OCI-LY3 (cell line): ENCODE measurements around the gene PBX3.
"Not testable (repeated sequence)": the region's sequence is repeated elsewhere in the genome, so short reads cannot be mapped to it uniquely, and the experiment has no call there.

Experiments
- H2AFZ ChIP-seq: fragments of 200-600, 300-600 bp; shearing (Covaris generic); 2 replicates; pipeline ENCODE4 v1.6.0; 2014; ENCODE audit warnings: antibody characterized with exemption, low read depth, low read length
- H3K27ac ChIP-seq: fragments of 200-600, 300-600 bp; sonication (generic); 2 replicates; pipeline ENCODE4 v1.5.1; 2014; ENCODE audit warnings: mild to moderate bottlenecking, low read length, moderate library complexity, mixed read lengths
- H3K27me3 ChIP-seq: fragments of 200-600, 300-600 bp; sonication (generic); 2 replicates; pipeline ENCODE4 v1.6.1; 2014; ENCODE audit warnings: low read depth, low read length, mixed read lengths
- H3K36me3 ChIP-seq: fragments of 200-600, 300-600 bp; sonication (generic); replicated peaks from 2 replicates; pipeline ENCODE3; 2014; ENCODE audit warnings: low read depth, low read length, mixed read lengths
- H3K4me1 ChIP-seq: fragments of 300-600, 200-600 bp; sonication (generic); 2 replicates; pipeline ENCODE4 v1.6.1; 2014; ENCODE audit warnings: low read length, mixed read lengths
- H3K4me2 ChIP-seq: fragments of 200-600, 300-600 bp; sonication (generic); 2 replicates; pipeline ENCODE4 v1.6.1; 2014; ENCODE audit warnings: low read length, mixed read lengths
- H3K4me3 ChIP-seq: fragments of 300-600, 200-600 bp; sonication (generic); 2 replicates; pipeline ENCODE4 v1.5.1; 2014; ENCODE audit warnings: antibody characterized with exemption, mild to moderate bottlenecking, low read length, moderate library complexity
- H3K79me2 ChIP-seq: fragments of 300-600, 200-600 bp; shearing (Covaris generic); 2 replicates; pipeline ENCODE4 v1.6.1; 2014; ENCODE audit warnings: mild to moderate bottlenecking, low read length, mixed read lengths
- H3K9ac ChIP-seq: fragments of 300-600, 200-600 bp; shearing (Covaris generic); 2 replicates; pipeline ENCODE4 v1.6.0; 2014; ENCODE audit warnings: mild to moderate bottlenecking, low read length, moderate library complexity
- H3K9me3 ChIP-seq: fragments of 200-600, 300-600 bp; shearing (Covaris generic); 2 replicates; pipeline ENCODE4 v1.6.1; 2014; ENCODE audit warnings: low read length, mixed read lengths; ENCODE audit not compliant: insufficient read depth
- H4K20me1 ChIP-seq: fragments of 200-600, 300-600 bp; sonication (generic); 2 replicates; pipeline ENCODE4 v1.6.1; 2016; ENCODE audit warnings: low read length, mixed read lengths; ENCODE audit not compliant: insufficient read depth
- CTCF ChIP-seq: fragments of 200-600, 300-600 bp; sonication (generic); IDR thresholded peaks from 2 replicates; pipeline ENCODE4 v1.5.1; 2014; ENCODE audit warnings: antibody characterized with exemption, low read length, low read depth
- EZH2phosphoT487 ChIP-seq: fragments of 200-600 bp; shearing (Covaris generic); IDR thresholded peaks from 2 replicates; pipeline ENCODE4 v1.6.1; 2018; ENCODE audit warnings: antibody characterized with exemption, mixed run types, low read depth

The PBX3 gene

GRCh38 chr9:125821078-125821477, 73.9 kb downstream of the PBX3 start:
- Histone ChIP-seq H2AFZ (no peak overlapping the region), H3K4me2 (peak overlapping the region; percentile 62), H3K79me2 (no peaks in the 10 kb centered on the region), H3K27me3 (no peaks in the 10 kb centered on the region), H4K20me1 (no peaks in the 10 kb centered on the region), H3K27ac (no peak overlapping the region), H3K36me3 (no peaks in the 10 kb centered on the region), H3K9ac (no peak overlapping the region), H3K4me3 (peak overlapping the region; percentile 16), H3K4me1 (peaks cover 25% of the 10 kb centered on the region), H3K9me3 (no peaks in the 10 kb centered on the region)
- TF ChIP-seq EZH2phosphoT487 (no peak), CTCF (no peak)

- no peaks in the 10 kb centered on the region for H3K79me2 ChIP-seq
- H3K9ac ChIP-seq, result no peak overlapping the region
- no peaks in the 10 kb centered on the region for H3K36me3 ChIP-seq
- TF ChIP-seq CTCF, result no peak
- no peak for TF ChIP-seq EZH2phosphoT487
- H3K4me3 ChIP-seq, result no peak overlapping the region
- H3K27ac ChIP-seq, result no peak overlapping the region
- peaks cover 25% of the 10 kb centered on the region for H3K4me1 ChIP-seq
- H3K9me3 ChIP-seq, result no peaks in the 10 kb centered on the region
- no peaks in the 10 kb centered on the region for H4K20me1 ChIP-seq
- no peak overlapping the region for H3K4me2 ChIP-seq
- H2AFZ ChIP-seq, result no peak overlapping the region
- H3K27me3 ChIP-seq, result no peaks in the 10 kb centered on the region
These were observed 75.0 kb downstream of the PBX3 start for GRCh38 chr9:125822160-125822559.

GRCh38 chr9:125822902-125823301, 75.7 kb downstream of the PBX3 start:
- Histone ChIP-seq H3K79me2 (no peaks in the 10 kb centered on the region), H3K36me3 (no peaks in the 10 kb centered on the region), H3K9me3 (no peaks in the 10 kb centered on the region), H2AFZ (no peak overlapping the region), H3K9ac (no peak overlapping the region), H3K4me1 (peaks cover 25% of the 10 kb centered on the region), H3K27me3 (no peaks in the 10 kb centered on the region), H3K4me2 (no peak overlapping the region), H3K4me3 (no peak overlapping the region), H3K27ac (no peak overlapping the region), H4K20me1 (no peaks in the 10 kb centered on the region)
- TF ChIP-seq EZH2phosphoT487, result no peak
- TF ChIP-seq CTCF, result no peak

- H3K9ac ChIP-seq, H3K27me3 ChIP-seq, H3K36me3 ChIP-seq, H4K20me1 ChIP-seq, H3K79me2 ChIP-seq, H3K9me3 ChIP-seq, H3K27ac ChIP-seq: not testable (repeated sequence)
- Histone ChIP-seq H3K4me2 (peak overlapping the region; percentile 59), H3K4me1 (peaks cover 25% of the 10 kb centered on the region), H3K4me3 (peak overlapping the region; percentile 63), H2AFZ (0 out of 2 replicates have a peak overlapping the region, but pooled peaks have one; percentile 7)
These were observed 76.8 kb downstream of the PBX3 start for GRCh38 chr9:125823874-125824406.
